ENCODE results near the gene EXOC4.

DNA sequence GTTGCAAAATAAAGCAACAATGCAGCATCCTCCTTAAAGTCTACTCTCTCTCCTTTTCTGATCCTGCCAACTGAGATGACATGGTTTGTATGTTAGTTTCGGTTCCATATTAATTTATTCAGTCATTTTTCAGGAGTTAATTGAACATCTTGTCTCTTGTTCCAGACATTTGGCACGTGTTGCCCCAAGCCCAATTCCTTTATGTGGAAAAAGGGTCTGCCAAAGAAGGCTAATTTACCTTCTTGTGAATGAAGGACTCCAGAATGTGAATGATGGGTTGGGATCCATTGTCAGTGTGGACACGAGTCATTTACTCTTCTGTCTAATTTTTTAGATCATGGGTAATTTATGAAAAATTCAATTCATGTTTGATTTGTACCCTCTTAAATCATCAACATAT, 523.4 kb downstream of the EXOC4 start:
- TF ChIP-seq, protein P1, sequence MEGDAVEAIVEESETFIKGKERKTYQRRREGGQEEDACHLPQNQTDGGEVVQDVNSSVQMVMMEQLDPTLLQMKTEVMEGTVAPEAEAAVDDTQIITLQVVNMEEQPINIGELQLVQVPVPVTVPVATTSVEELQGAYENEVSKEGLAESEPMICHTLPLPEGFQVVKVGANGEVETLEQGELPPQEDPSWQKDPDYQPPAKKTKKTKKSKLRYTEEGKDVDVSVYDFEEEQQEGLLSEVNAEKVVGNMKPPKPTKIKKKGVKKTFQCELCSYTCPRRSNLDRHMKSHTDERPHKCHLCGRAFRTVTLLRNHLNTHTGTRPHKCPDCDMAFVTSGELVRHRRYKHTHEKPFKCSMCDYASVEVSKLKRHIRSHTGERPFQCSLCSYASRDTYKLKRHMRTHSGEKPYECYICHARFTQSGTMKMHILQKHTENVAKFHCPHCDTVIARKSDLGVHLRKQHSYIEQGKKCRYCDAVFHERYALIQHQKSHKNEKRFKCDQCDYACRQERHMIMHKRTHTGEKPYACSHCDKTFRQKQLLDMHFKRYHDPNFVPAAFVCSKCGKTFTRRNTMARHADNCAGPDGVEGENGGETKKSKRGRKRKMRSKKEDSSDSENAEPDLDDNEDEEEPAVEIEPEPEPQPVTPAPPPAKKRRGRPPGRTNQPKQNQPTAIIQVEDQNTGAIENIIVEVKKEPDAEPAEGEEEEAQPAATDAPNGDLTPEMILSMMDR (IDR thresholded peaks at IDR 0.05; ENCODE audit: extremely low read depth in 1 of 2, insufficient read depth in 1 of 2, low read depth in 1 of 2, low read length in 2 of 2) = no peak
- no peak for TF ChIP-seq POLR2A (IDR thresholded peaks at IDR 0.05; ENCODE audit: low read depth, low read length)
- no peak for TF ChIP-seq MYC (IDR thresholded peaks at IDR 0.05; ENCODE audit: low read depth, low read length)
